ENCODE data around the gene STING1.

Gene STING1

GRCh38 chr5:139459451-139459934 lies 23.1 kb downstream of the STING1 start:
- TF ChIP-seq CTCF (IDR thresholded peaks at IDR 0.05) = no peak
- Histone ChIP-seq H3K36me3 (no peaks in the 10 kb centered on the region), H3K4me3 (ENCODE audit: low read depth in 1 of 2, low read length in 1 of 2) (no peak overlapping the region), H3K9me3 (no peaks in the 10 kb centered on the region), H3K4me1 (ENCODE audit: control insufficient read depth in 1 of 2, insufficient read depth in 1 of 2, low read depth in 1 of 2, low read length in 1 of 2) (no peaks in the 10 kb centered on the region), H3K27me3 (no peaks in the 10 kb centered on the region), H3K27ac (no peak overlapping the region)

DNA sequence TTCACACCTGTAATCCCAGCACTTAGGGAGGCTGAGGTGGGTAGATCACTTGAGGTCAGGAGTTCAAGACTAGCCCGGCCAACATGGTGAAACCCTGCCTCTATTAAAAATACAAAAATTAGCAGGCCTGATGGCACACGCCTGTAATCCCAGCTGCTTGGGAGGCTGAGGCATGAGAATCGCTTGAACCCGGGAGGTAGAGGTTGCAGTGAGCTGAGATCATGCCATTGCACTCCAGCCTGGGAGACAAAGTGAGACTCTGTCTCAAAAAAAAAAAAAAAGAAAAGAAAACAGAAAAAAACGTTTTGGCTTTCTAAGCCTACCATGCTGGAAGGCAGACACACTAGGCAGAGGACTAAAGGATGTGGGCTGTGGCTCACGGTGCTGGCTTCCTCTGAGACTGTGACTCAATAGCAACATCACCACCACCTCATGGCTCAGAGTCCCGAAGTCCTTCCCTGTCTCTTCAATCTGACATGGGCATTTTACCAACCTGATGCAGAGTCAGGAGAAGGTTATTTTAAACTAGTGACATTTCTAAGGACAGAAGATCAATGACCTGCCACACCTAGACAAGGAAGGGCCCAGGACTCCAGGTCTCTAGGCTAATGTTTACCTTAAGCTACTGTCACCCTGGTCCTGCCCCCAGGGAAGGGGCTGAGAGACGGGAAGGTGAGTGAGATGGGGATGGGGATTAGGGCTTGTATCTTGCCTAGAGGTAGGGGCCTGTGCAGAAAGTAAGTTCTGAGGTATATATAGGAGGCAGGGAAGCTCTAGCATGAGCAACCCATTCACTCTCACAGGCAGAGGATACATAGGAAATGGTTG lies 23.8 kb downstream of the STING1 start:
- Histone ChIP-seq H3K27me3 (no peaks in the 10 kb centered on the region), H3K9me3 (no peaks in the 10 kb centered on the region), H3K4me1 (ENCODE audit: control insufficient read depth in 1 of 2, insufficient read depth in 1 of 2, low read depth in 1 of 2, low read length in 1 of 2) (no peaks in the 10 kb centered on the region), H3K4me3 (ENCODE audit: low read depth in 1 of 2, low read length in 1 of 2) (no peak overlapping the region), H3K36me3 (no peaks in the 10 kb centered on the region), H3K27ac (no peak overlapping the region)
- TF ChIP-seq CTCF (IDR thresholded peaks at IDR 0.05) = no peak

- Histone ChIP-seq H3K4me1 (ENCODE audit: control insufficient read depth in 1 of 2, insufficient read depth in 1 of 2, low read depth in 1 of 2, low read length in 1 of 2) (no peaks in the 10 kb centered on the region), H3K27ac (no peak overlapping the region), H3K4me3 (ENCODE audit: low read depth in 1 of 2, low read length in 1 of 2) (no peak overlapping the region)
Measured at GRCh38 chr5:139457653-139458306, 24.8 kb downstream of the STING1 start.

DNA sequence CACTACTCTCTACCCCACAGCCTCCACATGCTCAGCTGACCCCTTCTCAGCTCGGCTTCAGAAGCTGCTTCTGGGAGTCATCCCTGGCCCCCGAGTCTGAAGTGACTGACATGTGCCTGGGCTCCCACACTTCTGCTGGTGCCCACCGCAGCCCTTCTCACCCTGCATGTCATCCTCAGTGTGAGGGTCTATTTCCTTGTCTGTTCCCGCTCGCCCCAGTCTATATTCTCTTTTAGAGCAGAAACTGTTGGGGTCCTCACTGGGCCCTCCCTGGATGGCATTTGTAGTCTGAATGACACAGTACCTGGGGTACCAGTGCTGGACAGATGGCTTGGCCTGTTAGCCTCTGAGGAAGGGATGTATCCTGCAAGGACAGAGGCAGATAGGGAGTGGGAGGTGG lies 25.3 kb downstream of the STING1 start:
- Histone ChIP-seq H3K27me3 (no peaks in the 10 kb centered on the region), H3K9me3 (no peaks in the 10 kb centered on the region), H3K36me3 (no peaks in the 10 kb centered on the region), H3K4me1 (ENCODE audit: control insufficient read depth in 1 of 2, insufficient read depth in 1 of 2, low read depth in 1 of 2, low read length in 1 of 2) (no peaks in the 10 kb centered on the region), H3K4me3 (ENCODE audit: low read depth in 1 of 2, low read length in 1 of 2) (no peak overlapping the region), H3K27ac (no peak overlapping the region)
- TF ChIP-seq CTCF (IDR thresholded peaks at IDR 0.05) = no peak

More at GRCh38 chr5:139457653-139458306, 24.8 kb downstream of the STING1 start:
- no peaks in the 10 kb centered on the region for H3K27me3 ChIP-seq
- no peaks in the 10 kb centered on the region for H3K36me3 ChIP-seq
- H3K9me3 ChIP-seq = no peaks in the 10 kb centered on the region
- no peak for TF ChIP-seq CTCF (IDR thresholded peaks at IDR 0.05)

GRCh38 chr5:139456776-139457175 lies 25.8 kb downstream of the STING1 start:
- H3K4me3 ChIP-seq (ENCODE audit: low read depth in 1 of 2, low read length in 1 of 2) = no peak overlapping the region
- no peak overlapping the region for H3K27ac ChIP-seq
- no peaks in the 10 kb centered on the region for H3K9me3 ChIP-seq
- no peaks in the 10 kb centered on the region for H3K36me3 ChIP-seq
- H3K4me1 ChIP-seq (ENCODE audit: control insufficient read depth in 1 of 2, insufficient read depth in 1 of 2, low read depth in 1 of 2, low read length in 1 of 2) = no peaks in the 10 kb centered on the region
- no peaks in the 10 kb centered on the region for H3K27me3 ChIP-seq
- TF ChIP-seq CTCF (IDR thresholded peaks at IDR 0.05) = no peak
